ENCODE results near the gene PVALEF.

The PVALEF gene

GRCh38 chr17:81184555-81184954, 19.2 kb downstream of the PVALEF start:
- DNase-seq: no peak

GRCh38 chr17:81186203-81186602, 20.9 kb downstream of the PVALEF start:
- no peak for DNase-seq

DNA sequence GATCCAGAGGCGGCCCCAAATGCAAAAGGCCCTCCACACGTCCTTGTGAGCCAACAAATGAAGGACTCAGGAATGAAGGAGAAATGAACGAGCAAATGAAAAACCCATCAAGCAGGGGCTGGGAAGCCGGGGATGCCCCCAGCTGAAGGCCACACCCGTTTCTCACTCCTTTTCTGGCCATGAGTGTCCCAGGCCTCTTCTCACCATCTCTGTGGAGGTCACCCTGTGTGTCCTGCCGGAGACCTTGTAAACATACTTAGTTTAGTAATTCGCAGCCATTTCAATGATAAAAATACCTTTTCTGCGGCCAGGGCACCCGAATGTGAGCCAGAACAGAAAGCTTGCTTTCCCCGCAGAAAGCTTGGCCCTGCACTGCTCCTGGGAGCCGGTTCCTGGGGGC, 21.8 kb downstream of the PVALEF start:
- no peak for DNase-seq

- no peak for DNase-seq
These were observed 22.5 kb downstream of the PVALEF start for GRCh38 chr17:81187586-81188490.

- DNase-seq: no peak
These were observed 23.2 kb downstream of the PVALEF start for GRCh38 chr17:81188491-81188840.

DNA sequence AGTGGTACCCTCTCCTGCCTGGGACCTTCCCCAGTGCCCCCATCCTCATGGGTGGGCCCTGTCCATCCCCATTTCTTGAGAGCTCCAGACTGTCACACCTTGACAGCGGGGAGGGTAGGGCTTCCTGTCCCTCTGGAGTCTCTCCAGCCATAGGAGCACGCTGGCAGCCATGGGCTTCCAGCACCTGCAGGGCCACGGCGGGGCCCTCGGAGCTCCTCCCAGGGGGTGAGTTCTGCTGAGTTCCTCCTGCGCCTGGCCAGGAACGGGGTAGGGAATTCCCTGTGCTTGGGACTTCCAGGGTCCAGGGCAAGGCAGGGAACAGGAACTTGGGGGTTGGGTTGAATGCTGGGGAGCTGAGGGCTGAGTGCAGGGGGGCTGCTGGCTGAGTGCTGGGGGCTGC, 23.7 kb downstream of the PVALEF start:
- no peak for DNase-seq

DNA sequence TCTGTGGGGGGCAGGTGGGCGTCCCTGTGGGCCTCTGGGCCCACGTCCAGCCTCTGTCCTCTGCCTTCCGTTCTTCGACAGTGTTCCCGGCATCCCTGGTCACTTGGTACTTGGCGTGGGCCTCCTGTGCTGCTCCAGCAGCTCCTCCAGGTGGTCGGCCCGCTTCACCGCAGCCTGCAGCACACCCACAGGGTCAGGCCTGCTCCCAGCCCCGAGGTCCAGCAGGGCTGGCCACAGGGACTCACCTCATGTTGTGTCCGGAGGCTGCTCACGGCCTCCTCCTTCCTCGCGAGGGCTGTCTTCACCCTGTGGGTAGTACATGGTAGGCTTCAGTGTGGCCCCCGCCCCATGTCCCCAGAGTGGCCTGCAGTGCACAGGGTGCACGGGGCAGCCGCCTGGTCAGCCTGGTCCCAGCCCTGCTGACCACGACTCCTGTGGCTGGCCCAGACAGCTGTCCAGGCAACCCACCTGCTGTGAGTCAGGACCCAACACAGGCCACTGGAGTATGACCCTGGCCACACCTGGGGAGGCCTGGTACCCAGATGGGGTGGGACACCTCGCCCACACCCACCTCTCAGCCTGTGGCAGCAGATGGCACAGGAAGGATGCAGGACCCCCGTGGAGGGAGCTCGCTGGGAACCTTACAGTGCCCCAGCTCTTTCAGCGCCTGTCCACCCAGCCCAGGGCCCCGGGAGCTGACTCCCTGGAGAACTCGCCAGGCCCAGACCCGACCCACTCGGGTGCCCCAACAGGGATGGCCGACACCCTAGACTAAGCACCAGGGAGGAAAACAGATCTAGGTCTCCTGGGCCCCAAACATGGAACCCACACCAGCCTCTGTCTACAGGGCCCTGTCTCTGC, 24.6 kb downstream of the PVALEF start:
- DNase-seq: no peak

DNA sequence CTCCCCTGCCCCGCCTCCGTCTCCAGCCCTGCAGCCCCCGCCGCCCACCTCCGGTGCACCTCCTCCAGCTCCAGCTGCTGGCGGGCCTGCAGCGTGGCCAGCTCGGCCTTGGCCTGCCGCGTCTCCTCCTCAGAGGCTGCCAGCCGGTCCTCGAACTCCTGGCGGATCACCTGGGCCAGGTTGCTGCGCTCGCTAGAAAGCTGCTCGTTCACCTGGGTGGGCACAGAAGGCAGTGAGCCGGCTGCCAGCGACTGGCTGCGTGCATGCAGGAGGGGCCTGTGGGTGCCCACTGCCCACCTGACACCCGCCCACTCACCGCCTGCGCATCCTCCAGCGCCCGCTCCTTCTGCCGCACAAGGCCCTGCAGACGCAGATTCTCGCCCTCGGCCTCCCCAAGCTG, 25.3 kb downstream of the PVALEF start:
- DNase-seq: no peak

GRCh38 chr17:81191116-81191515, 25.8 kb downstream of the PVALEF start:
- DNase-seq: no peak

- no peak for DNase-seq
These were observed 26.3 kb downstream of the PVALEF start for GRCh38 chr17:81191646-81192045.

DNA sequence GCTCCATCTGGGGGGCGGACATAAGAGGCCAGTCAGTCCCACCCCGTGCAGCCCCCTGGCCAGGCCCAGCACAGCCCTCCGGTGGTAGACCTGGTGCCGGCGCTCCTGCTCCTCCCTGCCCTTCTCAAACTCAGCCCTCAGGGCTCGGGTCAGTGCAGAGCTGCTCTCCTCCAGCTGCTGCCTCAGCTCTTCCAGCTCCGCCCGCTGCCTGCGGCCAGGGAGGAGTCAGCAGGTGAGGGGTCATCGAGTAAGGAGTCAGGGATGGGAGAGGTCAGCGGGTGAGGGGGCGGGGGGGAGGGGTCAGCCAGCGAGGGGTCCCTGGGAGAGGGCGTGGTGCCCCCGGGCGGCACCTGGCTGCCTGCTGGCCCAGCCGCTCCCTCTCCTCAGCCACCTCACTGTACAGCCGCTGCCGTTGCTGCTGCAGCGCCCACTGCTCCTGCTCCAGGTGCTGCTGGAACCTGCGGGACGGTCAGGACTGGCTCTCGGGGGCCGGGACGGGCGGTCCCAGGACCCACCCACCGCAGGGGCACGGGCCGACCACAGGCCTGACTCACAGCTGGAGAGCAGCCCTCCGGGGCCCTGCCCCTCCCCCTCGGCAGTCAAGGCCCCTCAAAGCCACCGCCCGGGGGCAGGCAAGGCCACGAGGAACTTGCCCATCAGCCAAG, 27.2 kb downstream of the PVALEF start:
- no peak for DNase-seq

- no peak for DNase-seq
These were observed 27.7 kb downstream of the PVALEF start for GRCh38 chr17:81193051-81193410.

DNA sequence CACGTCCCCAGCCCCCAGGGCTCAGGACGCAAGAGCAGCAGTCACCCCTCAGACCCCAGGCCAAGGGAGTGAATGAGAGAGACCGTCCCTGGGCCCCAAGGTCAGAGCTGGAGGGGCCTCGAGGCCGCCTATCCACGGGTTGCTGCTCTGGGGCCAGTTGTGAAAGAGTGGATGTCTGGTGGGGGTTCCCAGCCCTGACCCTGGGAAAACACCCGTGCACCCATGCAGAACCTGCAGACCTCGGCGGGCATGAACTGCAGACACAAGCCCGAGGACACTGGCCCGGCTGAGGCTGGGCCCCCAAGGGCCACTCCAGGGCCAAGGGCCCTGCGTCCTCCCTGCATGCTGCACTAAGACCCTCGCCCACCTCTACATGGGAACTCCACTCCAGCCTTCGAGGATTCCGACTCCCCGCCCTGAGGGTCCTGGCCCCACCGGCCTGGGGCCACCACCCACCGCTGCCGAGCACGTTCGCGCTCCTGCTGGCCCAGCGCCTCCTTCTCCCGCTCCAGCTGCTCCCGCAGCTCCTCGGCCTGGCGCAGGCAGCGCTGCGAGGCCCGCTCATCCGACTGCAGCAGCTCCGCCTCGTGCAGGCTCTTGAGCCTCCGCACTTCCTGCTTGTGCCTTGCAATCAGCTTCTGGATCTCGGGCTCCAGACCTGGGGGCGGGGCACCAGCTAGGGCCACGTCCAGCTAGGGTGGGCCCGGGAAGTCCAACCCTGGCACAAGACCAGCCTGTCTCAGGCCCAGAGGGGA, 28.3 kb downstream of the PVALEF start:
- no peak for DNase-seq

- no peak for DNase-seq
These were observed 29.0 kb downstream of the PVALEF start for GRCh38 chr17:81194225-81194760.

- no peak for DNase-seq
These were observed 29.9 kb downstream of the PVALEF start for GRCh38 chr17:81194941-81195901.

DNA sequence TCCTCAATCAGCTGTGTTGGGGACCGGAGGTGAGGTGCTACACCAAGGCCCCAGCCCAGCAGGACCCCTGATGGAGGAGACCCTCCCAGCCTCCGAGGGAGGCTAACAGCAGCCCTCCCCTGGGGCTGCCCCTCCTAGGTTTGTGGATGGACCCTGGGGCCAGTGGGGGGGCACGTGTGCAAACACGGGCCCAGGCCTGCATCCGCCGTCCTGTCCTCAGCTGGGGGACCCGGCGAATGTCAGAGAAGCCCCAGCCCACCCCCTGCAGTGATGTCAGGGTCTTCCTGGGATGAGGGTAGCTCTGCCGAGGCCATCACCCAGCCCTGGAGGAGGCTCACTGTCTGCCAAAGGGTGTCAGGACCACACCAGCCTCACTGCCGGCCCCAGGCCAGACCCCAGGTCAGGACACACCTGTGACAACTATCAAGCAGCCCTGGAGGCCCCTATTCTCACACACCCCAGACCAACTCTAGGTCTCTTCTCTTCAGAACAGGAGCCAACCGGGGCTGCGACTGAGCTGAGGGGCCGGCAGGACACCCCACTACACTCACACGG, 30.7 kb downstream of the PVALEF start:
- no peak for DNase-seq

DNA sequence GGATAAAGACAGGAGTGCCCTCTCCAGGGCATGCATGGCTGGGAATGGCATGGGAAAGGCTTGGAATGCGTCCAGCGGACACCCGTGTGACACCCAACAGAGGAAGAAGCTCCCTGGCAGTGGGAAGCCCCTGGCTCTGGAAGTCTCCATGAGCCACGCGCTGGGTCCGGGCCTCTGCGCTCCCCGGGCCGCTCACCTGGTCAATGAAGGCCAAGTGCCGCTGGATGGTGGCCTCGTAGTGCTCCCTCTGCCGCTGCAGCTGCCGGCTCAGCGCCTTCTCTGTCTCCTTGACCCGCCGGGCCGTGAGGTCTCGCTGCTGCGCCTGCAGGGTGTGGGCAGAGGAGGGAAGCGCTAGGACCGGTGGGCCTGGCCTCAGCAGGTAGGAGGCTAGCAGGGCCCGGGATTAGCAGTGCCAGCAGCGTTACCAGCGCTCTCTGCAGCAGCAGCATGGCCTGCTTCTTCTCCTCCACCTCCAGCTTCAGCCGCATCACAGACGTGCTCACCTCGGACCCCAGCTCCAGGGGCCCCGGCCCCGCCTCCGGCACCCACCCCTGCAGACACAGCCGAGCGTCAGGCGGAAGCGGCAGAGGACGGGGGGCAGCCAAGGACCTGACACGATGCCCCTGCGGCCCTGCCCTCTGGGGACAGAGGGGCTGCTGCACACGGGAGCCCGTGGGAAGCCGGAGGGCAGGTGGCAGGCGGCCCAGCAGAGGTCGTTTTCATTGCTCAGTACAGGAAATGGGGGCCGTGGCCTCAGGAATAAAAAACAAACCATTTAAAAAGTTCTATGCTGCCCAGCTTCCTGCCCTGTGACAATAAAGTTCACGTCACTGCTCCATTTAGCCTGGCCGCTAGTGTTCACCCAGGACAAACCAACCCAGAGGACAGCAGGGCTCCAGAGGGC, 31.4 kb downstream of the PVALEF start:
- DNase-seq: no peak

GRCh38 chr17:81197409-81197795, 32.1 kb downstream of the PVALEF start:
- DNase-seq: no peak

DNA sequence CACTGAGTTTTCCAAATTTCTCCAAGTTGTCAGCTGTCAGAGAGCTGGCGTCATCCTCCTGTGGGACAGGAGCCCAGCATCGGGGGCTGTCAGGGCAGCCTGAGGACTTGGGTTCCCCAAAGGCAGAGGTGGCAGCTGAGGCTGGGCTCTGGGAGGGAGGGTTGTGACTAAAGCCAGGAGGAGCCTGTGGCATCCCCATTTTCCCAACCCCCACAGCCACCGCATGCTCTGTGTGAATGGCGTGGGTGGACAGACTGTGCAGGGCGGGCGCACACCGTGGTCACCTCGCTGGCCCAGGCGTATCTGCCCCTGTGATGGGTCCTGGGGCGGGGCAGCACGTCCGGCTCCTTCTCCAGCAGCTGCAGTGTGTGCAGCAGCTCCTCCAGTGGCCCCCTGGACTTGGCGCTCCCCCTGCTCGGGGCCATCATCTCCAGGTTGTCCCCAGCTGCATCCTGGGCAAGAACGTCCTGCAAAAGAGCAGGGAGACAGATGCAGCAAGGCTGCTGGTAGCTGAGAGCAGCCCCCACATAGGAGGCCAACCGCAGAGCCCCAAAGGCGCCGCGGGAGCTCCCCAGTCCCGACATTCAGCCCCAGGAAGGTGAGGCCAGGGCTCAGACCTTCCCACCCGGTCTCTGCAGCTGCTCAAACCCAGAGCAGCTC, 32.7 kb downstream of the PVALEF start:
- DNase-seq: no peak
